MM.1S (cell line): Measurements from ENCODE around the gene MAD1L1.

Experiments used
- DNase-seq: peaks from one replicate; pipeline ENCODE4 v3.0.0-alpha.2; 2015
- H2AFZ ChIP-seq: fragments of 300-600 bp; sonication (generic); 2 replicates; pipeline ENCODE4 v1.6.0; 2016; ENCODE audit warnings: antibody characterized with exemption, low read length
- H3F3A ChIP-seq: fragments of 300-600 bp; sonication (generic); 2 replicates; pipeline ENCODE4 v1.6.1; 2016; ENCODE audit warnings: mild to moderate bottlenecking, antibody characterized with exemption, low read length, moderate library complexity, mixed read lengths; ENCODE audit not compliant: insufficient read depth
- H3K27ac ChIP-seq: fragments of 300-600 bp; sonication (generic); 2 replicates; pipeline ENCODE4 v1.5.1; 2016; ENCODE audit warnings: mild to moderate bottlenecking, low read length
- H3K27me3 ChIP-seq: fragments of 300-600 bp; sonication (generic); replicated peaks from 2 replicates; pipeline ENCODE4 v1.6.0; 2016; ENCODE audit warnings: low read length; ENCODE audit not compliant: insufficient read depth
- H3K36me3 ChIP-seq: fragments of 300-600 bp; sonication (generic); replicated peaks from 2 replicates; pipeline ENCODE4 v1.6.1; 2016; ENCODE audit warnings: mild to moderate bottlenecking, low read length, mixed read lengths; ENCODE audit not compliant: insufficient read depth
- H3K4me1 ChIP-seq: fragments of 300-600 bp; sonication (generic); 2 replicates; pipeline ENCODE4 v1.6.1; 2016; ENCODE audit warnings: low read length, mixed read lengths
- H3K4me2 ChIP-seq: fragments of 300-600 bp; sonication (generic); 2 replicates; pipeline ENCODE4 v1.6.0; 2016; ENCODE audit warnings: low read depth, low read length
- H3K4me3 ChIP-seq: fragments of 300-600 bp; sonication (generic); 2 replicates; pipeline ENCODE4 v1.5.1; 2016; ENCODE audit warnings: low read length, mixed read lengths
- H3K79me2 ChIP-seq: fragments of 300-600 bp; sonication (generic); 2 replicates; pipeline ENCODE4 v1.6.1; 2016; ENCODE audit warnings: mixed run types, low read length, mixed read lengths
- H3K9ac ChIP-seq: fragments of 300-600 bp; sonication (generic); 2 replicates; pipeline ENCODE4 v1.6.1; 2016; ENCODE audit warnings: low read length, mixed read lengths
- H3K9me2 ChIP-seq: fragments of 300-600 bp; sonication (generic); replicated peaks from 2 replicates; pipeline ENCODE4 v1.6.1; 2016; ENCODE audit warnings: mild to moderate bottlenecking, low read length, mixed read lengths; ENCODE audit not compliant: insufficient read depth
- H3K9me3 ChIP-seq: fragments of 300-600 bp; sonication (generic); replicated peaks from 2 replicates; pipeline ENCODE4 v1.6.1; 2016; ENCODE audit warnings: mild to moderate bottlenecking, low read length, mixed read lengths; ENCODE audit not compliant: insufficient read depth
- H4K20me1 ChIP-seq: fragments of 300-600 bp; sonication (generic); 2 replicates; pipeline ENCODE4 v1.6.1; 2016; ENCODE audit warnings: mild to moderate bottlenecking, low read length, moderate library complexity, mixed read lengths; ENCODE audit not compliant: insufficient read depth
- EZH2 ChIP-seq: fragments of 300-600 bp; sonication (generic); optimal IDR thresholded peaks from 2 replicates; pipeline ENCODE3; 2017; ENCODE audit warnings: low read depth, mild to moderate bottlenecking, antibody characterized with exemption, low read length, mixed read lengths
- EZH2phosphoT487 ChIP-seq: fragments of 300-600 bp; sonication (generic); IDR thresholded peaks from 2 replicates; pipeline ENCODE4 v1.6.1; 2018; ENCODE audit warnings: antibody characterized with exemption, low read length
- TF ChIP-seq, protein P1 (sequence below): fragments of 300-600 bp; sonication (generic); IDR thresholded peaks from 2 replicates; pipeline ENCODE4 v1.5.1; 2016; ENCODE audit warnings: antibody characterized with exemption, low read length, mixed read lengths

Gene MAD1L1

DNA sequence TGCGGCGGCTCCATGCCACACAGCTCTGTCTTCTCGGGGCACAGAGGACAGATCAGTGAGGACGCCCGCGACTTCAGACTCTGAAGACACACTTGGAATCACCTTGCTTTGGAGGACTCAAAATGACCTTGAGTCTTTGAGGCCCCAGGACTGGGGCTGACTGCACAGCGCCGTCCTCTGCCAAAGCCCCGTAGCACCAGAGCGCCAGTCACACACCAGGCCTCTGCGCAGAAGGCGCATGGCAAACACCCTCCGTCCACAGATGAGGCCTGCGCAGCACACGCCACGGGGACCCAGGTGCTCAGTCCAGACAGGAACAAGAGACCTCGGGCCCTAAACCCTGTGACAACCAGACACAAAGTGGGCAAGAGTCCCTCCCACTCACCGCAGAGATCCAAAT, 134.7 kb downstream of the MAD1L1 start:
- Histone ChIP-seq H3K79me2 (no peaks in the 10 kb centered on the region), H3K4me2 (no peak overlapping the region), H3K27me3 (no peaks in the 10 kb centered on the region), H4K20me1 (no peaks in the 10 kb centered on the region), H3K4me3 (no peak overlapping the region), H3K36me3 (no peaks in the 10 kb centered on the region), H3K9ac (no peak overlapping the region), H3K9me2 (no peaks in the 10 kb centered on the region), H3K27ac (no peak overlapping the region), H3K4me1 (no peaks in the 10 kb centered on the region), H3K9me3 (no peaks in the 10 kb centered on the region), H2AFZ (no peak overlapping the region), H3F3A (no peaks in the 10 kb centered on the region)
- DNase-seq, result no peak
- TF ChIP-seq EZH2 (no peak), EZH2phosphoT487 (no peak)
- TF ChIP-seq, protein P1, sequence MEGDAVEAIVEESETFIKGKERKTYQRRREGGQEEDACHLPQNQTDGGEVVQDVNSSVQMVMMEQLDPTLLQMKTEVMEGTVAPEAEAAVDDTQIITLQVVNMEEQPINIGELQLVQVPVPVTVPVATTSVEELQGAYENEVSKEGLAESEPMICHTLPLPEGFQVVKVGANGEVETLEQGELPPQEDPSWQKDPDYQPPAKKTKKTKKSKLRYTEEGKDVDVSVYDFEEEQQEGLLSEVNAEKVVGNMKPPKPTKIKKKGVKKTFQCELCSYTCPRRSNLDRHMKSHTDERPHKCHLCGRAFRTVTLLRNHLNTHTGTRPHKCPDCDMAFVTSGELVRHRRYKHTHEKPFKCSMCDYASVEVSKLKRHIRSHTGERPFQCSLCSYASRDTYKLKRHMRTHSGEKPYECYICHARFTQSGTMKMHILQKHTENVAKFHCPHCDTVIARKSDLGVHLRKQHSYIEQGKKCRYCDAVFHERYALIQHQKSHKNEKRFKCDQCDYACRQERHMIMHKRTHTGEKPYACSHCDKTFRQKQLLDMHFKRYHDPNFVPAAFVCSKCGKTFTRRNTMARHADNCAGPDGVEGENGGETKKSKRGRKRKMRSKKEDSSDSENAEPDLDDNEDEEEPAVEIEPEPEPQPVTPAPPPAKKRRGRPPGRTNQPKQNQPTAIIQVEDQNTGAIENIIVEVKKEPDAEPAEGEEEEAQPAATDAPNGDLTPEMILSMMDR, result no peak

DNA sequence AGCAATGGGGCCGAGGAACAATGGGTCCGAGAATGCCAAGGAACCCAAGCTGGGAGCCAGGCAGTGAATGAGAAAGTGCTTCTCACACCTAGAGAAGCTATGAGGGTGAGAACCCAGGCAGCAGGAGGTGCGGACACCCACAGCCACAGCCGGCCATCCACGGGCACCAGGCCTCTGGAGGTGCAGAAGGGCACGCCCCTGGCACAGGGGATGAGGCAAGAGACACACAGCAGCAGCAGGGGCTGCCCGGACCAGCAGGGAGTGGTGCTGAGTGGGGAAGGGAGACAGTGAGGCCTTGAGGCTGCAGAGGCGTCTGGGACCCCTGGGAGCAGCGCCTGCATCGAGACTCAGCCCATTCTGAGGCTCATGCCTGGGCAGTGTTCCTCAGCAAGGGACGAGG, 135.3 kb downstream of the MAD1L1 start:
- TF ChIP-seq, protein P1, result no peak
- Histone ChIP-seq H3K9me2 (no peaks in the 10 kb centered on the region), H3K4me2 (no peak overlapping the region), H4K20me1 (no peaks in the 10 kb centered on the region), H3K36me3 (no peaks in the 10 kb centered on the region), H2AFZ (no peak overlapping the region), H3K9ac (no peak overlapping the region), H3K4me1 (no peaks in the 10 kb centered on the region), H3K9me3 (no peaks in the 10 kb centered on the region), H3K27me3 (no peaks in the 10 kb centered on the region), H3F3A (no peaks in the 10 kb centered on the region), H3K27ac (no peak overlapping the region), H3K4me3 (no peak overlapping the region), H3K79me2 (no peaks in the 10 kb centered on the region)
- DNase-seq, result no peak

DNA sequence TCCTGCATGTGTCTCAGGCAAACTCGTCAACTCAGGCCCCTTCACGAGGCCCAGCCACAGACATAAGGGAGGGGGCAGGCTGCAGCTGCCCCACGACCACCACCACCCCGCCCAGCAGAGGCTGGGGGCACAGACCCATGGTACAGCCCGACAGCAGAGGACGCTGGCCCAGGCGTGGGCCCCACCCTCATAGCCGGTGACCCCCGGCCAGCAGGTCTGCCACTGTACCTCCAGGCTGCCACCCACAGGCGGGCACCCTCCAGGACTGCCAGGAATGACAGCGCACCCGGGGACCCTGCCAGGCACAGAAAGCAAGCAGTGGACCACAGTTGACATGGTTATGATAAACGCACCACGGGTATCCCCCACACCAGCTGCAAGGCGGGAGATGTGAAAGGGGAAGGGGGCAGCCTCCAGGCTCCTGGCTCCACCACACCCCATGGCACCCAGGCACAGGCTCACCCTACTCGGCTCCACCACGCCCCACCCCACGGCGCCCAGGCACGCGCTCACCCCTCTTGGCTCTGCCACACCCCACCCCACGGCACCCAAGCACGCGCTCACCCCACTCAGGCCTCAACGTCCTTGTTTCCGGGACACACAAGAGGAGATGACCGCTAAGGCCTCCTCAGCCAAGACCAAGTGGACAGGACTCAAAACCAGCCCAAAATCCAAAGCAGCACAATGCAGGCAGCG, 135.9 kb downstream of the MAD1L1 start:
- Histone ChIP-seq H3F3A (no peaks in the 10 kb centered on the region), H2AFZ (no peak overlapping the region), H3K9me2 (no peaks in the 10 kb centered on the region), H3K9ac (no peak overlapping the region), H3K4me2 (no peak overlapping the region), H3K4me3 (no peak overlapping the region), H4K20me1 (no peaks in the 10 kb centered on the region), H3K9me3 (no peaks in the 10 kb centered on the region), H3K27me3 (no peaks in the 10 kb centered on the region), H3K36me3 (no peaks in the 10 kb centered on the region), H3K79me2 (no peaks in the 10 kb centered on the region), H3K27ac (no peak overlapping the region), H3K4me1 (no peaks in the 10 kb centered on the region)
- TF ChIP-seq EZH2phosphoT487, result no peak
- TF ChIP-seq, protein P1, result no peak
- no peak for TF ChIP-seq EZH2
- no peak for DNase-seq
